GM18867 (cell line): ENCODE measurements around the gene TCF7L2.

Experiments
- ATAC-seq: cut with Tn5 transposase; IDR thresholded peaks from one replicate; pipeline ENCODE4 v1.9.1; 2021; ENCODE audit warnings: mild to moderate bottlenecking, moderate library complexity; ENCODE audit not compliant: unreplicated experiment

TCF7L2 gene

DNA sequence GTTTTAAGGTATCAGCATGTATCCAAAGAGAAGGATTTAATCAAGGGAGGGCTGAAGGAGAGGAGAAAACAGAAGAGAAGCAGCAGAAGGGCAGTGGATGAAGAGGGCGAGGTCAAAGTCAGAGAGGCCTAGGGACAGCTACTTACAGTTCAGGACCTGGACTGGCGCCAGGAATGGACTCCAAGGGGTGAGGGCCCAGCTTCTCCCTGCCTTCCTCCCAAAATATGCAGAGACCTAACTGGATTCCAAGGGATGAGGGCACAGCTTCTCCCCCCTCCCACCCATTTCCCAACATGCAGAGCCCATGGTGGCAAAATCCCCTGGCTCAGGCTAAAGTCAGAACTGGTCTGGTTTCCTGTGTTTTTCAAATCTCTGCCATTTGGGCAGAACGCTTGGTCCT is 3.4 kb upstream of the TCF7L2 start:
- ATAC-seq, result no peak

DNA sequence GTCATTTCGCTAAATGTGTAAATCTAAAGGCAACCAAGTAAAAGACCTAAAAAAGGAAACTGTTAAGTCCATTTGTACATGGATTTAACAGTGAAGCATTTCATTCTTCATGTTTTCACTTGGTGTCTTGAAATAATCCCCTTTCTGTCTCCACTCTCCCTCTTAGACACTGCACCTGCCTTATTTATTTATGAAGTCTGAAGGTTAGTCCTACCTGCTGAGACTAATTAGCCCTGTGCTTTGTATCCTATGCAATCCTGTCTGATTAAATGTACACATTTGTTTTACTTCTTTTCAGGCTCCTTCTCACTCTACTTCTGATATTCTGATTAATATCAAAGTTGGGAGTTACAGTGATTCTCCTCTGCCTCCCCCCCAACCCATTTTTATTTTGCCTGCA is 1.9 kb upstream of the TCF7L2 start:
- ATAC-seq, result no peak

DNA sequence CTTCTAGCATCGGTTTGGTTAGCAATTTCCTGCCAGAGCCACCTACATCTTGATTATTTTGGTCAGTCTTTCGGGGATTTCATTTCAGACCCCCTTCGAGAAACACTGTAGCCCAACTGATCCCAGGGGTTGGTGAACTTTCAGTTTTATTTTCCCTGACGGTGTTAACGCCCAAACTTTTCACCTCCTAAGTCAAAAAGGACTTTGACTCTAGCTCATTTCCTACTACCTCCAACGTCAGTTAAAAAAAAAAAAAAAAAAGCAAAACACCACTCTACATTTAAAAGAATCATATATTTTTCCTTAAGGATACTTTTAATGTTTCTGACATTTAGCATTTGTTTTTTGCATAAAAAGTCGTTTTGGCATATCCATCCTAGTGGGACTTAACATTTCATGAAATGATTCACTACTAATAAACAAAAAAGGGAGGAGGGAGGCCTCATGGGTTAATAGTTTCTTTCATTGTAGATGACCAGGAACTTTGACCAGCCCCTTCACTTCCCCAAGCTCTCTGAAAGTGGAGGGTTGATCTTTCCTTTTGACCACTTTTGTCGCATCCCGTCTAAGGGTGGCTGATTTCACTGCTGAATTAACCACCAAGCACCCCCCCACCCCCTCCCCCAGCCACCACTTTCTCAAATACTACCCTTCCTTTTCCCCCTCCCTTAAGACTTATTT is 764 bp upstream of the TCF7L2 start:
- no peak for ATAC-seq

- no peak for ATAC-seq
These were observed 789 bp downstream of the TCF7L2 start for GRCh38 chr10:112950714-112951358.

DNA sequence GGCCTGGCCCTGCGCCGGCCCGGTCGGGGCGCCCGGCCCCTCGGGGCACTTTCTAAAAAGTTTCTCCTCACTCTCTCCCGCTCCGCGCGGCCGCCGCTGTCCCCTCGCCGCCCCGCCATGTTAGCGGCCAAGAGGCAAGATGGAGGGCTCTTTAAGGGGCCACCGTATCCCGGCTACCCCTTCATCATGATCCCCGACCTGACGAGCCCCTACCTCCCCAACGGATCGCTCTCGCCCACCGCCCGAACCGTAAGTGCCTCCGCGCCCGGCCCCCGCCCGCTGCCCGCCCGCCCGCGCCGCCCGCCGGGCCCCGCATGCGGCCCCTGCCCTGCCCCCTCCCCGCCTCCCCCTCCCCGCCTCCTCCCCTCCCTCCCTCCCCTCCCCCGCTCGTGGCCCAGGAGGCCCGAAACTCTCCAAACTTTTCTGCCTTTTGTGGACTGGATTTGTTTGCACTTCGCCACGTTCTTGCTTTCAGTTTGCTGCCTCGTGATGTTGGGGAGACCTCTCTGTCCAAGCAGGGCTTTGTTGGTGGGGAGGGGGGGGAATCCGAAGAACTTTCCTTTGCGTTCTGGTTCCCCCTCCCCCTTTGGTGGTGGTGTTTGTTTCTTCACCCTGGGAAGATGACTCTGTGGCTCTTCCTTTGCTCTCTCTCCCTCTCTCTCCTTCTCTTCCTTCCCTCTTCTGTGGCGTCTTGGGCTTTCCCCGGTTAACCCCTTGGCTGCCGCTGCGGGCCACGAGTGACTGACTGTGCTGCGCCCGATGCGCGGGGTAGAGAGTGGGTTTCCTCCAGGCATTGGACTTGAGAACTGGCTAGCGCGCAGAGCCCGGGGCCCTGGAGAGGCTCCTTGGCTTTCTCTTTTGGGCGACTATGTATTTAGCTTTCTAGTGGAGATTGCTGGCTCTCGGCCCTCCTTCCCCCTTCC is 1.6 kb downstream of the TCF7L2 start:
- ATAC-seq, result no peak

DNA sequence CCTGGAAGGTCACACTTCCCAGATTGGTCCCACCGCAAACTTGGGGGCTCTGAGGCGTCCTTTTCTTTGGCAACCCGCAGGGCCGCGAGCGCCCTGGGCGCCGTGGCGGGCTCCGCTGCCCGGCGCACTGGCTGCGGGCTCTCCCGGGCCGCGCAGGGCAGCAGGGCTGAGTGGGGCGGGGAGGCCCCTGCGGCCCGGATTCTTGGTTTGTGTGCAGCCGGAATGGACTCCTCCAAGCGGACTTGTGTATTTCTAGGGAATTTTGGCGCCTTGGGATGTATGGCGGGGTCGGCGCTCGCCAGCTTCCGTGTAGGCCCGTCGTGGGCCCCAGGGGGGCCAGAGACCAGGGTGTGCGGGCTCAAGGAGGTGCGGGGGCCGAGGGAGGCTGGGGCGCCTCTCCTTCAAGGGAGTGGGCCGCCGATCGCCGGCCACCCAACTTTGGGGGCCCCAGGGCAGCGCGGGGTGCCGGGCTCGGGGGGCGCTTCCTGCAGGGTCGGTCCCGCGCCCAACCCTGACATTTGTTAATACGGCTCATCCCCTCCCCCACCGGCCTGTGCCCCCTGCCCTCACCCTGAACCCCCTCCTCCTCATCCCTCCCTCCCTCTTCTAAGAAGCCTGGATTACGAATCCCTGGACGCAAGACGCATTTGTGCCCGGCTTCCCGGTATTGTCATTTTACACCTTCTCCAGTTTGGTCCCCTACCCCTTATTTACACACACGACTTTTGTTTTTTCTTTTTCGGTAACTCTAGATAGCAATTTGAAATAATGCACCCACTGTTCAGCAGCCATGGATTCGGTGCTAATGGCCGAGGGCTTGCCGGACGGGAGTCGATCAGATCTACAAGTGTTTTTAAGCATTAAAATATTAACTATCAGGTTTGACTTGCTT is 2.5 kb downstream of the TCF7L2 start:
- ATAC-seq, result no peak

DNA sequence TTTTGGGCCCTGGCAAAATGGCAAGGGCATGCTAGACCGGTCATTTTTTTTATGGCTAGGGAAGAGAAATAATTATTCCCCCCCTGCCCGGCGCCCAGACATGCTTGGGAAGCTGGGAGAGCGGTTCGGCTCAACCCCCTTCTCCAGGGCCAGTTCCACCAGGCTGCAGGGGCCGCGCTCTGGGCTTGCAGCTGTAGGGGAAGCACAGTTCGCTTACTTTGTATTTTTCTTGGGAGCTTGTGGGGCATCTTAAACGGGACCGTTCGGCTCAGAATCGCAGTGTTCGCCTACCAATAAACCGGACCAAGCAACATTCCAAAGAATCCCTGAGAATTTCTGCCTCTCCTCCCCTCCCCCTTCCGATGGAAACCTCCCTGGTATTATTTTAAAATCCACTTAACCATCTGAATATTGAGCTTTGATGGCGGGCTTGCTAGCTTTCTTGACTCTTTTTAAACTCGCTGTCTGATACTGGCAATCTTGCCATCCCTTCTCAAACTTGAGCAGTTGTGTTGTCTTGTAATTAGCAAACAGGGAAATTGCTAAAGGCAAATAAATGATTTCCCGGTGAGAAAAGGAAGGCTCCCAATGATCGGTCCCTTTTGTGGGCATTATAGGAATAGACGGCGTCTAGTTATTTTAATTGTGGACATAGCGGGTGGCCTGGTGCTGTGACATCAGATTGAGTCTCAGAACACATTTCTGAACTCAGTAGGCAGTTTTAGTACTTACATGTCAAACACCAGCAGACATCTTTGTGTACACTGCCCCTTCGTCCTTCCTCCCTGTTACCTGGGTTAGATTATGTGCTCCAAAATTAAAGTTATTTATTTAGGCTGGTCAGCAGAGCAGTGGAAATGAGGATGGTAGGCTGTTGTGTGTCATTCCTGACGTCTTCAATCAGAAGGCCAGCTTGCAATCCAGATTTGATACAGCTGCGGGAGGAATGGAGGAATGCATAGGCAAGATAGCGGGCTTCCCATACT is 3.4 kb downstream of the TCF7L2 start:
- ATAC-seq, result no peak

DNA sequence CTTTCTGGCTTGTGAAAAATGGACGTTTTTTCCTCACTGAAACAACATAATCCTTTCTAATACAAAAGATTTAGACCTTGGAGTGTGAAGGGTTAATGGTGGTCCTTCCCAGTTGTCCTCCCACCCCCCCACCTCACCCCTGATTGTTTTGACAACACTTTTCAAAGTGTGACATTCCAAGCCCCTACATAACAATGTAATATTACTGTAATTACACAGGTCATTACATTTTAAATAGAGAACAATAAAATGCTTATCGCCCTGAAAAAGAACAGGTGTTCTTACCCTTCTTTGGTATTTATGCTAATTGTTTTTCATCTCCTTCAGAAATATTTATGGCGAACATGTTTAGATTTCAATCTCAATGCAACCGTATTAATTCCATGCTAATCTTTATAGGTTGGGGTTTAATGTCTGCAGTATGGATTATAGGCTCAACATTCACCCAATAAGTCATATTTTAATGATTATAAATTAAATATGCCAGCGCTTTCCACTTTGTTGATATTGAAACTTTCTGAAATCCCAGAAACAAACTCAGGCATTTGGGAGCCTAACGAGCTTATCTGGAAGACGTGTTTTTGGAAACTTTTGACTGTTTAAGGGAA is 5.0 kb downstream of the TCF7L2 start:
- no peak for ATAC-seq

GRCh38 chr10:112955582-112956421 is 5.8 kb downstream of the TCF7L2 start:
- ATAC-seq, result no peak

DNA sequence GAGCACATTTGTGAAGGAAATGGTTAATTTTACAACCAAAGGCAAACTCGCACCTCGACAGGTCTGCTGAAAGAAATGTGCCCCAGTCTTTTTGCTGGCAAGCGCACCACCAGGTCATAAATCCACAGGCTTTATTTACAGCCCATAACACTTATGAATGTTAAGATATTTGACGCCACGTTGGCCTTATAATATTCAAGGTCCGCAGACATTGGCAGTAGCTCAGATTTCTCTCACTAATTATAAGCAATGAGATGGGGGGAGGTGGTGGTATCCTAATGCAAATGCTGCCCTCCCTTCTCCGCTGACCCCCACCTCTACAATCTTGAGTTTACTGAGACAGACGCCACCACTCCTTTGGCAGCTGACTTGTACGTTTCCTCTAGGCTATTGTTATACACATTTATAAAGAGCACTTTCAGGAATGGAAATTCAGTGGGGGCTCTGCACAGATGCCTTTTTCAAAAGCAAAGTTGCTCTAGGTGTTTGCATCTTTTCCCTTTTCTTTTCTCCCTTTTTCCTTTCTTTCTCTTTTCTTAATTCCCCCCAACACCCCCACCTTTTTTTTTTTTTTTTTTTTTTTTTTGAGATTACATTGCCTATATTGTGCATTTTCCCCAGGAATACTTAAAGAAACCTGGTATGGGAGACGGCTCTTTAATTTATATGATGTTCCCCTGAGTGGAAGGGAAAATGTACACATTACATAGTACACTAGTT is 6.7 kb downstream of the TCF7L2 start:
- ATAC-seq, result no peak

DNA sequence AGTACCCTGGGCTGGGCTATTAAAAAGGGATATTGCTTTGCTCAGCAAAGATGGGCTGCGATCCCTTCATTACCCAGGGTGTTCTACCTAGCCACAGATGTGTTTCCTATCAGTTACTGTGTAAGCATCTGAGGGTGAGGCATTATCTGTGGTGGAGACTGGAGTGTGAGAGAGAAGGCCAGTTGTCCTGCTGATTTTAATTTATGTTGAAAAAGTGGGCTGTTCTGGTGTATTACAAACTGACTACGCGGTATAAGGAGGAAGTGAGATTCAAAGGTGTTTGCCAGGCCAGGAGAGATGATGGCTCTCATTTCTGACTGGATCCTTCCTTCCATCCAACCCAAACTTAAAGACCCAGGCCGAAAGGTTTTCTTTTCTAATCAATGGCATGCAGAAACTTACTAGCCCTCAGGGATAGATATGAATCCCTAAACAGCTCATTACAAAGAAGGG is 7.6 kb downstream of the TCF7L2 start:
- ATAC-seq, result no peak

DNA sequence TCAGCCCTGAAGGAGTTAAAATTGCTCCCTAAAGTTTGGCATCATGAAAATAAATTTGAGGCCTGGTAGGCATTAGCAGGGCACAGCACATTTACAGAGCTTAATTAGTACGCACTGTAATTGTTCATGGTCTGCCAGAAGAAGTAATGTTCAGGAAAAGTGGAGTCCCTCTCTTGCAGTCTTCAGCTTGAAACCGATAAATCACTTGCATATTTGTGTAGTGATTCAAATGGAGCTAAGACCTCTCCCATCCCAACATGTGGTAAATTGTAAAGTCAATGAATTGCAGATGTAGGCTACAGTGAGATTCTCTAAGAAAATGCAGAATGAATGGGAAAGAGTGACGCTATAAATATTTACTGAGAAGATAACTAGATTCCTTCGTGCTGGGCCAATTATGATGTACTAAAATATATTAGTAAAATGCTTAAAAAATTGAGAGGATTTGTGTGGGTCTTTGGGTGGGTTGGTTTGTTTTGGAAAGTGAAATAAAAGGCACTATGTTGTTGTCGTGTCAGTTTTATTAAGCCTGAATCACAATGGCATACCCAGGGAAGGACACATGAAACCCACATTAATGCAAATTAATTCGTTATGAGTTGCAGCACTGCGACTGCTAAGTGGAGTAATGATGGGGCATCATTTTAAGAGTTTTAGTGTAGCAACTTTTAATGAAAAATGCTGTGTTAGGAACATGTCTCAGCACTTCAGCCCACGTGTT is 8.4 kb downstream of the TCF7L2 start:
- no peak for ATAC-seq

- ATAC-seq, result no peak
These were observed 9.3 kb downstream of the TCF7L2 start for GRCh38 chr10:112959207-112959838.

GRCh38 chr10:112960151-112960681 is 10.2 kb downstream of the TCF7L2 start:
- ATAC-seq, result no peak

DNA sequence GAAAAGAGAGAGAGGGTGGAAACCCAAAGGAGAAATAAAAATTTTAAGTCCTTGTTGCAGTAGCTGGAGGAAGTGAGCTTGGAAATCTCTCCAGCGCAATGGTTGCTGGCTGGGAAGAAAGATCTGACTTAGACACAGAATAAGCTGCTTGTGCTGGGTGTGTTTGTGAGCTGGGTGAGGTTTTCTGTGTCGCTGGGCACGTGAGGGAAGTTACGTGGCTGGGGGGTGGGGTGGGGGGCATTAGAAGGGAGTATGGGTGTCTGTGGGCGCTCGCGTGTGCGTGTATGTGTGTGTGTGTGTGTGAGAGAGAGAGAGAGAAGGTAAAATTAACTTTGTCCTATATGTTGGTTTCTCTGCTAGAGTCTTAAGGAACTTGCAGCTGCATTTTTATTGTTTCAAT is 11.6 kb downstream of the TCF7L2 start:
- no peak for ATAC-seq

- ATAC-seq, result no peak
These were observed 12.3 kb downstream of the TCF7L2 start for GRCh38 chr10:112962343-112962742.
